Right atrium auricular region (tissue), 2 donors: ENCODE data around the gene MTFMT. TPM values are rescaled to one million over a fixed set of nuclear protein-coding genes. Genes with fewer than 3 reads are reported as not detected.
"Not testable (repeated sequence)": the region's sequence is repeated elsewhere in the genome, so short reads cannot be mapped to it uniquely, and the experiment has no call there.

ENCODE experiments used
- DNase-seq: peaks from one replicate; pipeline ENCODE4 v3.0.0-alpha.2; 2019; ENCODE audit warnings: low spot score
- H3K27ac ChIP-seq, 2 donors: fragments of 200-600 bp; sonication (generic); 1 replicate in 1 of 2; 2 replicates in 1 of 2; pipeline ENCODE4 v1.5.1; 2016 to 2019
- H3K27me3 ChIP-seq, 2 donors: fragments of 200-600 bp; sonication (generic); one replicate each; pipeline versions ENCODE4 v1.5.1 to v1.6.0; 2017 to 2019
- H3K36me3 ChIP-seq: fragments of 200-600 bp; sonication (generic); one replicate; pipeline ENCODE4 v1.5.1; 2016
- H3K4me1 ChIP-seq, 2 donors: fragments of 200-600 bp; sonication (generic); one replicate each; pipeline versions ENCODE4 v1.5.1 to v1.6.0; 2017 to 2019
- H3K4me3 ChIP-seq, 2 donors: fragments of 200-600 bp; sonication (generic); 1 replicate in 1 of 2; 2 replicates in 1 of 2; pipeline ENCODE4 v1.5.1; 2017 to 2019; ENCODE audit warnings: mild to moderate bottlenecking in 1 of 2, moderate library complexity in 1 of 2
- H3K9me3 ChIP-seq, 2 donors: fragments of 200-600 bp; sonication (generic); one replicate each; pipeline ENCODE4 v1.5.1; 2019
- CTCF ChIP-seq, 2 donors: fragments of 200-600 bp; sonication (generic); IDR thresholded peaks; one replicate each; pipeline ENCODE4 v1.5.1; 2019; ENCODE audit warnings: antibody characterized with exemption in 2 of 2
- total RNA-seq, 2 donors: library from RNA; depleted of rRNA; stranded (reverse); fragments of >200 nt; gene quantifications; one replicate each; pipeline ENCODE4 v1.1.0, GENCODE V29; 2016

MTFMT gene
- total RNA-seq, result 10 to 100 TPM; 24.1 to 25.9 TPM

GRCh38 chr15:65028921-65029735 lies at the start of gene MTFMT:
Gene MTFMT, minus strand, starts transcription at chr15:65029639. Its CDS starts 26 bp downstream, at chr15:65029613.
- Histone ChIP-seq H3K36me3 (peaks cover 11% of the 10 kb centered on the region), H3K27me3 (no peaks in the 10 kb centered on the region), H3K4me1 (peaks cover 0 to 14% of the 10 kb centered on the region in 2 donors), H3K27ac (peak within 1 kb of the TSS; percentile 81 to 85), H3K4me3 (peak within 1 kb of the TSS; percentile 79 to 99), H3K9me3 (no peaks in the 10 kb centered on the region)
- peak in 1 of 2 donors; percentile 37 for TF ChIP-seq CTCF (IDR thresholded peaks at IDR 0.05)
- peak; percentile 89 for DNase-seq

- Histone ChIP-seq H3K27me3 (no peaks in the 10 kb centered on the region), H3K36me3 (no peaks in the 10 kb centered on the region), H3K9me3 (no peaks in the 10 kb centered on the region), H3K4me3 (no peak overlapping the region), H3K4me1 (peaks cover 0 to 40% of the 10 kb centered on the region in 2 donors), H3K27ac (peak overlapping the region; percentile 26 to 88)
- no peak for DNase-seq
- peak; percentile 18 to 68 for TF ChIP-seq CTCF (IDR thresholded peaks at IDR 0.05)
These were observed 48.5 kb upstream of the MTFMT start for GRCh38 chr15:65077981-65078352.

GRCh38 chr15:65077291-65077980 lies 48.0 kb upstream of the MTFMT start:
- no peak overlapping the region for H3K4me3 ChIP-seq
- H3K9me3 ChIP-seq, result no peaks in the 10 kb centered on the region
- H3K36me3 ChIP-seq, result no peaks in the 10 kb centered on the region
- peak overlapping the region in 1 of 2 donors; percentile 88 for H3K27ac ChIP-seq
- DNase-seq, result no peak
- H3K27me3 ChIP-seq, result no peaks in the 10 kb centered on the region
- TF ChIP-seq CTCF (IDR thresholded peaks at IDR 0.05), result no peak
- peaks cover 0 to 37% of the 10 kb centered on the region in 2 donors for H3K4me1 ChIP-seq

GRCh38 chr15:65076486-65077290 lies 47.2 kb upstream of the MTFMT start, which contains the start of gene KBTBD13:
Gene KBTBD13, plus strand, starts transcription at chr15:65076746. Its CDS starts 70 bp downstream, at chr15:65076816.
- Histone ChIP-seq H3K4me3 (no peak within 1 kb of the TSS), H3K9me3 (no peaks in the 10 kb centered on the region), H3K4me1 (peaks cover 0 to 39% of the 10 kb centered on the region in 2 donors), H3K36me3 (no peaks in the 10 kb centered on the region), H3K27me3 (no peaks in the 10 kb centered on the region), H3K27ac (peak within 1 kb of the TSS; percentile 69 to 88)
- no peak for TF ChIP-seq CTCF (IDR thresholded peaks at IDR 0.05)
- DNase-seq, result no peak

- H3K4me3 ChIP-seq, H3K27me3 ChIP-seq, H3K36me3 ChIP-seq, H3K9me3 ChIP-seq, DNase-seq: not testable (repeated sequence)
- Histone ChIP-seq H3K27ac (peak overlapping the region; percentile 69 to 88), H3K4me1 (peaks cover 0 to 39% of the 10 kb centered on the region in 2 donors)
These were observed 46.4 kb upstream of the MTFMT start for GRCh38 chr15:65075607-65076395.

- DNase-seq, H3K4me3 ChIP-seq, H3K36me3 ChIP-seq, H3K9me3 ChIP-seq, H3K27me3 ChIP-seq: not testable (repeated sequence)
- Histone ChIP-seq H3K27ac (peak overlapping the region in 1 of 2 donors; percentile 88), H3K4me1 (peaks cover 0 to 46% of the 10 kb centered on the region in 2 donors)
These were observed 45.5 kb upstream of the MTFMT start for GRCh38 chr15:65074946-65075345.
